H9 (cell line): ENCODE results near the gene UBE2B. TPM values are rescaled to one million over a fixed set of nuclear protein-coding genes. Genes with fewer than 3 reads are reported as not detected.

ENCODE experiments used
- DNase-seq: peaks from one replicate; pipeline ENCODE4 v3.0.0-alpha.2; 2017
- H2AFZ ChIP-seq: one replicate; pipeline ENCODE4 v1.6.1; 2013; ENCODE audit warnings: mild to moderate bottlenecking, low read length, control low read depth, moderate library complexity
- H2AK5ac ChIP-seq: 2 replicates; pipeline ENCODE4 v1.6.1; 2013; ENCODE audit warnings: low read length, control low read depth, mixed read lengths; ENCODE audit not compliant: insufficient read length
- H2BK120ac ChIP-seq: one replicate; pipeline ENCODE4 v1.6.1; 2013; ENCODE audit warnings: low read depth, mild to moderate bottlenecking, low read length, control low read depth, inconsistent platforms; ENCODE audit not compliant: poor library complexity, severe bottlenecking
- H2BK12ac ChIP-seq: 2 replicates; pipeline ENCODE4 v1.6.1; 2013; ENCODE audit warnings: low read length, control low read depth, mixed read lengths, low read depth; ENCODE audit not compliant: insufficient read length
- H2BK15ac ChIP-seq: 2 replicates; pipeline ENCODE4 v1.6.1; 2013; ENCODE audit warnings: low read depth, low read length, control low read depth
- H2BK20ac ChIP-seq: one replicate; pipeline ENCODE4 v1.6.1; 2013; ENCODE audit warnings: low read depth, mild to moderate bottlenecking, low read length, control low read depth, inconsistent platforms; ENCODE audit not compliant: poor library complexity, severe bottlenecking
- H2BK5ac ChIP-seq: 2 replicates; pipeline ENCODE4 v1.6.1; 2013; ENCODE audit warnings: low read length, control low read depth, mixed read lengths; ENCODE audit not compliant: insufficient read length
- H3K14ac ChIP-seq: 2 replicates; pipeline ENCODE4 v1.6.1; 2013; ENCODE audit warnings: low read length, control low read depth; ENCODE audit not compliant: insufficient read depth
- H3K18ac ChIP-seq: 2 replicates; pipeline ENCODE4 v1.6.1; 2013; ENCODE audit warnings: low read depth, mild to moderate bottlenecking, mixed read lengths, low read length, control low read depth; ENCODE audit not compliant: insufficient read length
- H3K23ac ChIP-seq: 2 replicates; pipeline ENCODE4 v1.6.1; 2013; ENCODE audit warnings: low read length, control low read depth, mixed read lengths, low read depth; ENCODE audit not compliant: insufficient read length
- H3K23me2 ChIP-seq: 2 replicates; pipeline ENCODE4 v1.6.1; 2013; ENCODE audit warnings: low read depth, mild to moderate bottlenecking, mixed read lengths, low read length, control low read depth; ENCODE audit not compliant: insufficient read length, poor library complexity, severe bottlenecking
- H3K27ac ChIP-seq: 2 replicates; pipeline ENCODE4 v1.5.1; 2013; ENCODE audit warnings: low read length, control low read depth, mixed read lengths, low read depth; ENCODE audit not compliant: insufficient read length
- H3K27me3 ChIP-seq: 2 replicates; pipeline ENCODE4 v1.6.1; 2013; ENCODE audit warnings: low read length, control low read depth, inconsistent platforms; ENCODE audit not compliant: insufficient read depth
- H3K4ac ChIP-seq: 2 replicates; pipeline ENCODE4 v1.6.1; 2013; ENCODE audit warnings: low read depth, mild to moderate bottlenecking, control low read depth, inconsistent platforms, low read length, moderate library complexity
- H3K4me1 ChIP-seq: 2 replicates; pipeline ENCODE4 v1.6.1; 2013; ENCODE audit warnings: low read length, control low read depth, inconsistent platforms; ENCODE audit not compliant: insufficient read depth
- H3K4me2 ChIP-seq: 2 replicates; pipeline ENCODE4 v1.6.1; 2013; ENCODE audit warnings: low read length, control low read depth, mixed read lengths; ENCODE audit not compliant: insufficient read length, insufficient read depth
- H3K56ac ChIP-seq: 2 replicates; pipeline ENCODE4 v1.6.1; 2013; ENCODE audit warnings: low read depth, mild to moderate bottlenecking, mixed read lengths, low read length, control low read depth; ENCODE audit not compliant: insufficient read length
- H3K79me1 ChIP-seq: 2 replicates; pipeline ENCODE4 v1.6.1; 2013; ENCODE audit warnings: low read depth, mild to moderate bottlenecking, moderate library complexity, low read length, control low read depth, inconsistent platforms; ENCODE audit not compliant: insufficient read depth, poor library complexity, severe bottlenecking
- H3K79me2 ChIP-seq: 2 replicates; pipeline ENCODE4 v1.6.1; 2013; ENCODE audit warnings: low read length, control low read depth, inconsistent platforms; ENCODE audit not compliant: insufficient read depth
- H3K9ac ChIP-seq: 2 replicates; pipeline ENCODE4 v1.6.1; 2013; ENCODE audit warnings: low read length, control low read depth, mixed read lengths; ENCODE audit not compliant: insufficient read length; ENCODE audit errors: extremely low read depth
- H3K9me3 ChIP-seq: one replicate; pipeline ENCODE4 v1.6.1; 2013; ENCODE audit warnings: low read depth, low read length, inconsistent platforms; ENCODE audit not compliant: control insufficient read depth
- H3T11ph ChIP-seq: one replicate; pipeline ENCODE4 v1.6.1; 2013; ENCODE audit warnings: mild to moderate bottlenecking, low read length, control low read depth, inconsistent platforms
- H4K20me1 ChIP-seq: one replicate; pipeline ENCODE4 v1.6.1; 2013; ENCODE audit not compliant: control insufficient read depth, insufficient read length, insufficient read depth
- H4K5ac ChIP-seq: 2 replicates; pipeline ENCODE4 v1.6.1; 2013; ENCODE audit warnings: low read depth, mild to moderate bottlenecking, mixed read lengths, low read length, control low read depth; ENCODE audit not compliant: insufficient read length
- H4K8ac ChIP-seq: replicated peaks from 2 replicates; pipeline ENCODE4 v1.6.1; 2013; ENCODE audit warnings: low read length, control low read depth, mixed read lengths, low read depth; ENCODE audit not compliant: insufficient read length
- H4K91ac ChIP-seq: 2 replicates; pipeline ENCODE4 v1.6.1; 2013; ENCODE audit warnings: low read depth, mild to moderate bottlenecking, moderate library complexity, mixed read lengths, low read length, control low read depth; ENCODE audit not compliant: insufficient read length
- H3K27ac Mint-ChIP-seq, 3 experiments: 2 replicates in 2 of 3; 3 replicates in 1 of 3; pipeline ENCODE4 v1.8.0; 2020 to 2021; ENCODE audit warnings: mixed read lengths in 3 of 3, mild to moderate bottlenecking in 1 of 3, moderate library complexity in 1 of 3
- H3K27me3 Mint-ChIP-seq: 2 replicates; pipeline ENCODE4 v1.8.0; 2021; ENCODE audit warnings: low read depth, mild to moderate bottlenecking, moderate library complexity, mixed read lengths
- H3K36me3 Mint-ChIP-seq, 3 experiments: 2 replicates in 2 of 3; 3 replicates in 1 of 3; pipeline ENCODE4 v1.8.0; 2020 to 2021; ENCODE audit warnings: low read depth in 3 of 3, mixed read lengths in 3 of 3; ENCODE audit not compliant: insufficient read depth in 1 of 3
- H3K4me1 Mint-ChIP-seq, 2 experiments: 2 replicates each; pipeline ENCODE4 v1.8.0; 2020; ENCODE audit warnings: mixed read lengths in 2 of 2
- H3K4me3 Mint-ChIP-seq, 2 experiments: 2 replicates in 1 of 2; 3 replicates in 1 of 2; pipeline ENCODE4 v1.8.0; 2020 to 2021; ENCODE audit warnings: mild to moderate bottlenecking in 2 of 2, mixed read lengths in 2 of 2, moderate library complexity in 1 of 2
- H3K9me3 Mint-ChIP-seq, 2 experiments: 2 replicates in 1 of 2; 3 replicates in 1 of 2; pipeline ENCODE4 v1.8.0; 2020; ENCODE audit warnings: mild to moderate bottlenecking in 2 of 2, mixed read lengths in 2 of 2, moderate library complexity in 1 of 2
- WGBS: extraction: QIAGEN DNeasy Blood & Tissue Kit; methylation state at CpG from one replicate; pipeline ENCODE4 v1.1.7; 2013; ENCODE audit warnings: missing lambda C conversion rate, low lambda C conversion rate, mixed read lengths; ENCODE audit not compliant: insufficient read length; ENCODE audit errors: extremely low coverage; 5-methylcytosine and 5-hydroxymethylcytosine counted together
- total RNA-seq: library from RNA; stranded (reverse); gene quantifications from 2 replicates; pipeline ENCODE4 v1.2.1, GENCODE V29; 2021
- TF ChIP-seq, protein P1 (sequence below): fragments of 200-600 bp; sonication (generic); conservative IDR thresholded peaks from 3 replicates; pipeline ENCODE4 v1.8.0; 2021; ENCODE audit warnings: antibody characterized with exemption, mild to moderate bottlenecking

Gene UBE2B
- total RNA-seq, 1 experiment from 2014 or later, result 50.3 TPM

DNA sequence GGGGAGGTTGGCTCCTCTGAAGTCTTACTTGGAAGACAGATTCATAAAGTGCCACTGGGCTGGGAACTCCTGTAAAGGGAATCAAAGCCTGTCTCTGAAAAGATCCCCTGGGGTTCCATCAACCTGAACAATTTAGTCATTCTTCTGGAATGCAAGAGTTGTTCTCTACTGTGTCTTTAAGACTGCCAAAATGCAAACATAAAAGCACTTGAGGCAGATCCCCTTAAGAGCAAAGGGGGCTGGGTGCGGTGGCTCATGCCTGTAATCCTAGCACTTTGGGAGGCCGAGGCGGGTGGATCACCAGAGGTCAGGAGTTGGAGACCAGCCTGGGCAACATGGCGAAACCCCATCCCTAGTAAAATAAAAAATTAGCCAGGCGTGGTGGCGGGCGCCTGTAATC lies 23.6 kb downstream of the UBE2B start:
- no peak overlapping the region; a peak in 1 of 7 replicates for H3K27ac Mint-ChIP-seq
- no peak overlapping the region for H2AFZ ChIP-seq
- no peak overlapping the region for H3T11ph ChIP-seq
- no peak overlapping the region for H3K18ac ChIP-seq
- no peak overlapping the region for H4K5ac ChIP-seq
- H3K4ac ChIP-seq, result no peak overlapping the region
- no peak overlapping the region for H3K14ac ChIP-seq
- H3K27me3 ChIP-seq, result no peaks in the 10 kb centered on the region
- H4K91ac ChIP-seq, result no peak overlapping the region
- no peaks in the 10 kb centered on the region for H3K9me3 ChIP-seq
- H2BK20ac ChIP-seq, result no peak overlapping the region
- H3K9me3 Mint-ChIP-seq, result no peaks in the 10 kb centered on the region
- no peak overlapping the region for H3K4me2 ChIP-seq
- H2BK5ac ChIP-seq, result no peak overlapping the region
- no peaks in the 10 kb centered on the region for H3K79me1 ChIP-seq
- no peaks in the 10 kb centered on the region for H3K27me3 Mint-ChIP-seq
- H3K4me3 Mint-ChIP-seq, result no peak overlapping the region
- no peaks in the 10 kb centered on the region for H3K23me2 ChIP-seq
- peaks cover 14 to 79% (median 52%) of the 10 kb centered on the region in 3 experiments; a peak in 6 of 7 replicates for H3K36me3 Mint-ChIP-seq
- H3K56ac ChIP-seq, result no peak overlapping the region
- peaks cover 9 to 17% of the 10 kb centered on the region in 2 experiments; a peak in 3 of 4 replicates for H3K4me1 Mint-ChIP-seq
- TF ChIP-seq, protein P1, sequence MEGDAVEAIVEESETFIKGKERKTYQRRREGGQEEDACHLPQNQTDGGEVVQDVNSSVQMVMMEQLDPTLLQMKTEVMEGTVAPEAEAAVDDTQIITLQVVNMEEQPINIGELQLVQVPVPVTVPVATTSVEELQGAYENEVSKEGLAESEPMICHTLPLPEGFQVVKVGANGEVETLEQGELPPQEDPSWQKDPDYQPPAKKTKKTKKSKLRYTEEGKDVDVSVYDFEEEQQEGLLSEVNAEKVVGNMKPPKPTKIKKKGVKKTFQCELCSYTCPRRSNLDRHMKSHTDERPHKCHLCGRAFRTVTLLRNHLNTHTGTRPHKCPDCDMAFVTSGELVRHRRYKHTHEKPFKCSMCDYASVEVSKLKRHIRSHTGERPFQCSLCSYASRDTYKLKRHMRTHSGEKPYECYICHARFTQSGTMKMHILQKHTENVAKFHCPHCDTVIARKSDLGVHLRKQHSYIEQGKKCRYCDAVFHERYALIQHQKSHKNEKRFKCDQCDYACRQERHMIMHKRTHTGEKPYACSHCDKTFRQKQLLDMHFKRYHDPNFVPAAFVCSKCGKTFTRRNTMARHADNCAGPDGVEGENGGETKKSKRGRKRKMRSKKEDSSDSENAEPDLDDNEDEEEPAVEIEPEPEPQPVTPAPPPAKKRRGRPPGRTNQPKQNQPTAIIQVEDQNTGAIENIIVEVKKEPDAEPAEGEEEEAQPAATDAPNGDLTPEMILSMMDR, result no peak
- no peaks in the 10 kb centered on the region for H3K4me1 ChIP-seq
- H3K9ac ChIP-seq, result no peak overlapping the region
- H2BK12ac ChIP-seq, result no peak overlapping the region
- H2BK120ac ChIP-seq, result no peak overlapping the region
- no peaks in the 10 kb centered on the region for H3K79me2 ChIP-seq
- no CpG with 5 or more reads among the region's 7 CpGs for WGBS
- H4K20me1 ChIP-seq, result peaks cover 2% of the 10 kb centered on the region
- no peak overlapping the region for H2AK5ac ChIP-seq
- no peak overlapping the region for H2BK15ac ChIP-seq
- H3K27ac ChIP-seq, result no peak overlapping the region
- no peak for DNase-seq
- H3K23ac ChIP-seq, result no peak overlapping the region
- no peak overlapping the region for H4K8ac ChIP-seq
